OCI-LY3 (cell line): ENCODE results near the gene GNA12.

Experiments used
- EZH2phosphoT487 ChIP-seq: fragments of 200-600 bp; shearing (Covaris generic); IDR thresholded peaks from 2 replicates; pipeline ENCODE4 v1.6.1; 2018; ENCODE audit warnings: antibody characterized with exemption, mixed run types, low read depth
- TF ChIP-seq, protein P1 (sequence below): fragments of 200-600, 300-600 bp; sonication (generic); IDR thresholded peaks from 2 replicates; pipeline ENCODE4 v1.5.1; 2014; ENCODE audit warnings: antibody characterized with exemption, low read length, low read depth

DNA sequence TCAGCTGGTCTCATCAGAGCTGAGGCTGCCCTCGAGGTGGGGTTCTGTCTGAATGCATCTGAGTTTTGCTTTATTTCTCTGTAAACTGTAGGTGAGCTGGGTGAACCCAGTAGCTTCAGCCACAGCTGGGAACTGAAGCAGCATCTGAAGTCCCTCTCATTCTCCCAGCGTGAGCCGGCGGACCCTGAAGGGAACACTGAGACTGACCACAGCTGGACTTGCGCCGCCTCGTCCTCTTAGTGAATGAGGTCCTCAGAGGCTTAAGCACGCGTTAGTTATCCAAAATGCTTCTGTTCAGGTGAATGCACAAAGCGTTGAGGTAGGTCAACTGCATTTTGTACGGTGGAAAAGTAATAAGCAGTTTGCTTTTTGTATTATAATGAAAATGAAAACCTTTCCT, 79.5 kb downstream of the GNA12 start:
- TF ChIP-seq, protein P1, sequence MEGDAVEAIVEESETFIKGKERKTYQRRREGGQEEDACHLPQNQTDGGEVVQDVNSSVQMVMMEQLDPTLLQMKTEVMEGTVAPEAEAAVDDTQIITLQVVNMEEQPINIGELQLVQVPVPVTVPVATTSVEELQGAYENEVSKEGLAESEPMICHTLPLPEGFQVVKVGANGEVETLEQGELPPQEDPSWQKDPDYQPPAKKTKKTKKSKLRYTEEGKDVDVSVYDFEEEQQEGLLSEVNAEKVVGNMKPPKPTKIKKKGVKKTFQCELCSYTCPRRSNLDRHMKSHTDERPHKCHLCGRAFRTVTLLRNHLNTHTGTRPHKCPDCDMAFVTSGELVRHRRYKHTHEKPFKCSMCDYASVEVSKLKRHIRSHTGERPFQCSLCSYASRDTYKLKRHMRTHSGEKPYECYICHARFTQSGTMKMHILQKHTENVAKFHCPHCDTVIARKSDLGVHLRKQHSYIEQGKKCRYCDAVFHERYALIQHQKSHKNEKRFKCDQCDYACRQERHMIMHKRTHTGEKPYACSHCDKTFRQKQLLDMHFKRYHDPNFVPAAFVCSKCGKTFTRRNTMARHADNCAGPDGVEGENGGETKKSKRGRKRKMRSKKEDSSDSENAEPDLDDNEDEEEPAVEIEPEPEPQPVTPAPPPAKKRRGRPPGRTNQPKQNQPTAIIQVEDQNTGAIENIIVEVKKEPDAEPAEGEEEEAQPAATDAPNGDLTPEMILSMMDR: no peak
- no peak for TF ChIP-seq EZH2phosphoT487
